ENCODE results near the gene A1CF. TPM values are rescaled to one million over a fixed set of nuclear protein-coding genes. Genes with fewer than 3 reads are reported as not detected.
A peak's percentile ranks its signal among the peaks of the same experiment; 100 is the strongest.
"Not testable (repeated sequence)": the region's sequence is repeated elsewhere in the genome, so short reads cannot be mapped to it uniquely, and the experiment has no call there.

Gene A1CF
- total RNA-seq, 1 experiment from 2014 or later, result not detected

GRCh38 chr10:50796693-50797092, 88.7 kb downstream of the A1CF start:
- no peak for DNase-seq (ENCODE audit: extremely low read depth, low read depth)

GRCh38 chr10:50794490-50794889, 90.9 kb downstream of the A1CF start:
- DNase-seq (ENCODE audit: extremely low read depth, low read depth), result no peak

GRCh38 chr10:50788951-50789945, 96.2 kb downstream of the A1CF start:
- peak; percentile 30 for DNase-seq (ENCODE audit: extremely low read depth, low read depth)

DNA sequence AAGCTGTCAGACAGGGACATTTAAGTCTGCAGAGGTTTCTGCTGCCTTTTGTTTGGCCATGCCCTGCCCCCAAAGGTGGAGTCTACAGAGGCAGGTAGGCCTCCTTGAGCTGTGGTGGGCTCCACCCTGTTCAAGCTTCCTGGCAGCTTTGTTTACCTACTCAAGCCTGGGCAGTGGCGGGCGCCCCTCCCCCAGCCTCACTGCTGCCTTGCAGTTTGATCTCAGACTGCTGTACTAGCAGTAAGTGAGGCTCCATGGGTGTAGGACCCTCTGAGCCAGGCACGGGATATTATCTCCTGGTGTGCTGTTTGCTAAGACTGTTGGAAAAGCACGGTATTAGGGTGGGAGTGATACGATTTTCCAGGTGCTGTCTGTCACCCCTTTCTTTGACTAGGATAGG, 97.5 kb downstream of the A1CF start:
- not testable (repeated sequence) for DNase-seq (ENCODE audit: extremely low read depth, low read depth)

DNA sequence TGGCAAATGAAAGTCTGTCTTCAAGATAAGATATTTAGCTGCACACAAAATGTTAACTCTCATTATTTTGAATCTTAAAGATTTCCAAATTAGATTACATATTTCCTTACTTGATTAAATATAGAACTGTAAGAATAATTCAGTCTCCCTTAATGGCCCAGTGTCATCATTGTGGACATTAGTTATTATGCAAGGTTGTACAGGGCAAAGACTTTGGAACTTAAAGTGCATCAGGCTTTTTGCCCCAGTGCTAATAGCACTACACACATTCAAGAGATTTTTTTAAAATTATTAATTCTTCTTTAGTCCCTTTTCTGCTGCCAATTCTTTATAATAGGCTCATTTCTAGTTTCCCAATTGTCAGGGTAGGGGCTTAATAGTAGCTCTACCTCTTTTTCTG, 103.4 kb downstream of the A1CF start:
- DNase-seq (ENCODE audit: extremely low read depth, low read depth), result not testable (repeated sequence)

GRCh38 chr10:50780036-50780435, 105.4 kb downstream of the A1CF start:
- not testable (repeated sequence) for DNase-seq (ENCODE audit: extremely low read depth, low read depth)

DNA sequence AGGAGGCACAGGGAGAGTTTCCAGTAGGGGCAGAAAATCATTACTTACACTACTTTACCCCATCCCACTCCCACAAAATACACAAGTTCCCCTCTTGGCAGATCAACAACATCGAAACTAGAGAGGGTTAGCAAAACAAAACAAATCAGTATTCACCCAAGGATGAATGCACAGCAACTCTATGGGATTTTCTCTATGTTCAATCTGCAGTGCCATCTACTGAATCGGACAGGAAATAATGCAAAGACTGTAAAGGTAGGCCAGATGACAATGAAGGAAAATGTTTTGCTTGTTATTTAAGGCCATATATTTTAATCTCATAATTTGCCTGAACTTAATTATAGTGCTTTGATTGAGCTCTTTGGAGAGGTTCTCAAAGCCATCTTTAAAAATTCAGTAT, 110.6 kb downstream of the A1CF start:
- not testable (repeated sequence) for DNase-seq (ENCODE audit: extremely low read depth, low read depth)

- DNase-seq (ENCODE audit: extremely low read depth, low read depth), result not testable (repeated sequence)
Observed at GRCh38 chr10:50772042-50772441, 113.4 kb downstream of the A1CF start.

- DNase-seq (ENCODE audit: extremely low read depth, low read depth), result not testable (repeated sequence)
Observed at GRCh38 chr10:50766774-50767513, 118.5 kb downstream of the A1CF start.

Other genes starting within 250 kb of the A1CF start
- gene ASAH2B, start 145.7 kb downstream of the A1CF start, total RNA-seq (2014; rRNA removed; shearing (Covaris generic)), result 8.1 and 10.6 TPM in 2 replicates
- gene PRKG1, start 188.9 kb upstream of the A1CF start, total RNA-seq (2014; rRNA removed; shearing (Covaris generic)), result 0.81 and 1.0 TPM in 2 replicates

Data from NCI-H460 (cell line).